Hepatic stellate cell (primary cell): Measurements from ENCODE around the gene DOCK1.
"Not testable (repeated sequence)": the region's sequence is repeated elsewhere in the genome, so short reads cannot be mapped to it uniquely, and the experiment has no call there.

ENCODE experiments used
- DNase-seq: peaks from one replicate; pipeline ENCODE4 v3.0.0; 2011; ENCODE audit warnings: low spot score

DOCK1 gene

GRCh38 chr10:126903656-126904360 is 1.4 kb upstream of the DOCK1 start:
- DNase-seq: no peak

- no peak for DNase-seq
Observed at GRCh38 chr10:126904516-126904817, 761 bp upstream of the DOCK1 start.

- peak; percentile 73 for DNase-seq
Observed at GRCh38 chr10:126905776-126906703, 812 bp downstream of the DOCK1 start.

GRCh38 chr10:126906704-126907422 is 1.6 kb downstream of the DOCK1 start:
- DNase-seq: no peak

- DNase-seq: no peak
Observed at GRCh38 chr10:126907423-126907970, 2.3 kb downstream of the DOCK1 start.

GRCh38 chr10:126908225-126908624 is 3.0 kb downstream of the DOCK1 start:
- no peak for DNase-seq

- no peak for DNase-seq
Observed at GRCh38 chr10:126908729-126909128, 3.5 kb downstream of the DOCK1 start.

GRCh38 chr10:126909147-126909546 is 3.9 kb downstream of the DOCK1 start:
- no peak for DNase-seq

GRCh38 chr10:126910196-126910595 is 5.0 kb downstream of the DOCK1 start:
- DNase-seq: no peak

GRCh38 chr10:126910798-126911197 is 5.6 kb downstream of the DOCK1 start:
- DNase-seq: no peak

- DNase-seq: no peak
Observed at GRCh38 chr10:126911301-126911700, 6.1 kb downstream of the DOCK1 start.

- no peak for DNase-seq
Observed at GRCh38 chr10:126913316-126913715, 8.1 kb downstream of the DOCK1 start.

GRCh38 chr10:126914561-126914960 is 9.3 kb downstream of the DOCK1 start:
- no peak for DNase-seq

- DNase-seq: not testable (repeated sequence)
Observed at GRCh38 chr10:126916952-126917351, 11.7 kb downstream of the DOCK1 start.

- no peak for DNase-seq
Observed at GRCh38 chr10:126917375-126917774, 12.1 kb downstream of the DOCK1 start.

- DNase-seq: no peak
Observed at GRCh38 chr10:126917975-126918908, 13.0 kb downstream of the DOCK1 start.

- DNase-seq: no peak
Observed at GRCh38 chr10:126919426-126919825, 14.2 kb downstream of the DOCK1 start.

GRCh38 chr10:126921162-126921561 is 15.9 kb downstream of the DOCK1 start:
- DNase-seq: no peak

- peak; percentile 80 for DNase-seq
Observed at GRCh38 chr10:126921974-126922525, 16.8 kb downstream of the DOCK1 start.

GRCh38 chr10:126924180-126924914 is 19.1 kb downstream of the DOCK1 start:
- no peak for DNase-seq
